Left lung (tissue), 10 donors: Measurements from ENCODE around the gene ABHD17B. TPM values are rescaled to one million over a fixed set of nuclear protein-coding genes. Genes with fewer than 3 reads are reported as not detected.

Experiments used
- ATAC-seq: fragments of 200-7000 bp; cut with Tn5 transposase; one replicate; pipeline ENCODE4 v1.9.1; 2020; ENCODE audit warnings: moderate library complexity
- DNase-seq, 4 donors: peaks; one replicate each; pipeline ENCODE4 v3.0.0-alpha.2; 2013 to 2020
- H3K27ac ChIP-seq, 2 donors: fragments of 200-600 bp; sonication (generic) in 1 of 2; one replicate each; pipeline versions ENCODE4 v1.5.0 to v1.8.0; 2020 to 2021
- H3K27me3 ChIP-seq, 2 donors: fragments of 200-600 bp; sonication (generic) in 1 of 2; one replicate each; pipeline versions ENCODE4 v1.5.0 to v1.8.0; 2020 to 2021
- H3K36me3 ChIP-seq, 2 donors: fragments of 200-600 bp; sonication (generic) in 1 of 2; one replicate each; pipeline versions ENCODE4 v1.5.0 to v1.8.0; 2020 to 2021
- H3K4me1 ChIP-seq, 2 donors: fragments of 200-600 bp; one replicate each; pipeline ENCODE4 v1.8.0; 2021
- H3K4me3 ChIP-seq, 2 donors: fragments of 200-600 bp; sonication (generic) in 1 of 2; one replicate each; pipeline versions ENCODE4 v1.5.0 to v1.8.0; 2020 to 2021; ENCODE audit warnings: mild to moderate bottlenecking in 1 of 2
- H3K9me3 ChIP-seq, 2 donors: fragments of 200-600 bp; sonication (generic) in 1 of 2; one replicate each; pipeline versions ENCODE4 v1.5.0 to v1.8.0; 2020 to 2021
- intact Hi-C, 2 donors: fragments of 100-400 bp; cut with DNase I; formaldehyde crosslinking; loops; one replicate each; pipeline versions ENCODE4 v1.11.2 to v1.14.2; 2022
- polyA plus RNA-seq, 6 donors: library from polyadenylated mRNA; unstranded; fragments of 120-200 nt; gene quantifications; one replicate each; pipeline ENCODE4 v1.2.1, GENCODE V29; 2013; ENCODE audit not compliant: insufficient read length in 6 of 6
- total RNA-seq, 2 donors: library from RNA; stranded (reverse); fragmentation: NEBNext Ultra II Directional; extraction: Animal tissue kit (Norgen Biotek cat#: 25700); gene quantifications; one replicate each; pipeline ENCODE4 v1.2.1, GENCODE V29; 2021
- TF ChIP-seq, protein P1 (sequence below), 2 donors: fragments of 200-600 bp; sonication (generic) in 1 of 2; IDR thresholded peaks; one replicate each; pipeline versions ENCODE4 v1.5.0 to v1.8.0; 2021; ENCODE audit warnings: antibody characterized with exemption in 2 of 2
- donor health status: DM: no; HTN: yes; CAD: no.
- donor health status: DM: no; HTN: no; CAD: no.

The ABHD17B gene
- total and polyA plus RNA-seq, 8 donors, result 13.6 to 27.5 (median 25.8) TPM

GRCh38 chr9:71884005-71884404 is 27.0 kb downstream of the ABHD17B start:
- no peak for ATAC-seq
- Histone ChIP-seq H3K27me3 (no peaks in the 10 kb centered on the region), H3K27ac (no peak overlapping the region), H3K9me3 (peaks cover 0 to 43% of the 10 kb centered on the region in 2 donors), H3K4me3 (no peak overlapping the region), H3K36me3 (no peaks in the 10 kb centered on the region), H3K4me1 (peaks cover 0 to 5% of the 10 kb centered on the region in 2 donors)
- intact Hi-C loops, result no loop called here
- DNase-seq, result no peak
- TF ChIP-seq, protein P1, sequence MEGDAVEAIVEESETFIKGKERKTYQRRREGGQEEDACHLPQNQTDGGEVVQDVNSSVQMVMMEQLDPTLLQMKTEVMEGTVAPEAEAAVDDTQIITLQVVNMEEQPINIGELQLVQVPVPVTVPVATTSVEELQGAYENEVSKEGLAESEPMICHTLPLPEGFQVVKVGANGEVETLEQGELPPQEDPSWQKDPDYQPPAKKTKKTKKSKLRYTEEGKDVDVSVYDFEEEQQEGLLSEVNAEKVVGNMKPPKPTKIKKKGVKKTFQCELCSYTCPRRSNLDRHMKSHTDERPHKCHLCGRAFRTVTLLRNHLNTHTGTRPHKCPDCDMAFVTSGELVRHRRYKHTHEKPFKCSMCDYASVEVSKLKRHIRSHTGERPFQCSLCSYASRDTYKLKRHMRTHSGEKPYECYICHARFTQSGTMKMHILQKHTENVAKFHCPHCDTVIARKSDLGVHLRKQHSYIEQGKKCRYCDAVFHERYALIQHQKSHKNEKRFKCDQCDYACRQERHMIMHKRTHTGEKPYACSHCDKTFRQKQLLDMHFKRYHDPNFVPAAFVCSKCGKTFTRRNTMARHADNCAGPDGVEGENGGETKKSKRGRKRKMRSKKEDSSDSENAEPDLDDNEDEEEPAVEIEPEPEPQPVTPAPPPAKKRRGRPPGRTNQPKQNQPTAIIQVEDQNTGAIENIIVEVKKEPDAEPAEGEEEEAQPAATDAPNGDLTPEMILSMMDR (IDR thresholded peaks at IDR 0.05), result no peak

DNA sequence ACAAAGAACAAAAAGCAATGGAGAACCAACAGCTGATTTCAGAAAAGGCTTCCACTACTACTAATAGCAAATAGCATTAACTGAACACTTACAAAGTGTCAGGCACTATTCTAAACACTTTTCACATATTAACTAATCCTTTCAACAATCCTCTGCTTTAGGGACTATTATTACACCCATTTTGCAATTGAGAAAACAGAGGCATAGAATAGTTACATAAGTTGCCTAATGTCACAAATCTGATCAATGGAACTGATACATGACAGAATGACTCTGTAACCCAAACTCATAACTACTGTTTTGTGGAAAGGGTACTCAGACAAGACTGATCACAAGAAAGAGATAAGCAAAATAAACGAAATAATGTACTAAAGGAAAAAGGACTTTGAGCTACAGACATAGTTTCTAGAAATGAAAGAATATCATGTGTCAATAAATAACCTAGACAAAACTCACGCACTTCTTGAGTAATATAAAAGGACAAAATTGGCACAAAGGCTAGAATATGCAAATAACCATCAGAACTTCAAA is 31.3 kb downstream of the ABHD17B start:
- no peak for ATAC-seq
- TF ChIP-seq, protein P1 (IDR thresholded peaks at IDR 0.05), result no peak
- Histone ChIP-seq H3K9me3 (peaks cover 8 to 62% of the 10 kb centered on the region in 2 donors), H3K36me3 (peaks cover 0 to 3% of the 10 kb centered on the region in 2 donors), H3K27ac (no peak overlapping the region), H3K27me3 (no peaks in the 10 kb centered on the region), H3K4me3 (no peak overlapping the region), H3K4me1 (no peaks in the 10 kb centered on the region)
- DNase-seq, result no peak
- intact Hi-C loops, result no loop called here

- Histone ChIP-seq H3K27me3 (no peaks in the 10 kb centered on the region), H3K4me1 (no peaks in the 10 kb centered on the region), H3K4me3 (no peak overlapping the region), H3K9me3 (peaks cover 8 to 52% of the 10 kb centered on the region in 2 donors), H3K27ac (no peak overlapping the region), H3K36me3 (peaks cover 0 to 13% of the 10 kb centered on the region in 2 donors)
- intact Hi-C loops, result no loop called here
- TF ChIP-seq, protein P1 (IDR thresholded peaks at IDR 0.05), result no peak
- no peak for ATAC-seq
- no peak for DNase-seq
These were observed 32.4 kb downstream of the ABHD17B start for GRCh38 chr9:71878327-71879274.

GRCh38 chr9:71876829-71877228 is 34.2 kb downstream of the ABHD17B start:
- H3K4me3 ChIP-seq, result no peak overlapping the region
- no peaks in the 10 kb centered on the region for H3K27me3 ChIP-seq
- H3K4me1 ChIP-seq, result no peaks in the 10 kb centered on the region
- peaks cover 0 to 16% of the 10 kb centered on the region in 2 donors for H3K36me3 ChIP-seq
- H3K9me3 ChIP-seq, result peaks cover 8 to 45% of the 10 kb centered on the region in 2 donors
- no peak for ATAC-seq
- DNase-seq, result no peak
- intact Hi-C loops, result no loop called here
- no peak overlapping the region for H3K27ac ChIP-seq
- TF ChIP-seq, protein P1 (IDR thresholded peaks at IDR 0.05), result no peak

GRCh38 chr9:71876106-71876505 is 34.9 kb downstream of the ABHD17B start:
- Histone ChIP-seq H3K4me3 (no peak overlapping the region), H3K27ac (no peak overlapping the region), H3K27me3 (no peaks in the 10 kb centered on the region), H3K4me1 (no peaks in the 10 kb centered on the region), H3K9me3 (peaks cover 8 to 38% of the 10 kb centered on the region in 2 donors), H3K36me3 (peaks cover 0 to 16% of the 10 kb centered on the region in 2 donors)
- DNase-seq, result no peak
- TF ChIP-seq, protein P1 (IDR thresholded peaks at IDR 0.05), result no peak
- no peak for ATAC-seq
- intact Hi-C loops, result no loop called here
